HG02938 (cell line): ENCODE data around the gene MIOS.
"Not testable (repeated sequence)": the region's sequence is repeated elsewhere in the genome, so short reads cannot be mapped to it uniquely, and the experiment has no call there.

Experiments
- ATAC-seq: cut with Tn5 transposase; IDR thresholded peaks from one replicate; pipeline ENCODE4 v1.9.1; 2021; ENCODE audit warnings: mild to moderate bottlenecking, moderate library complexity; ENCODE audit not compliant: unreplicated experiment

MIOS gene

GRCh38 chr7:7640221-7641128 lies 73.8 kb downstream of the MIOS start, which contains the start of gene UMAD1:
TSS of gene UMAD1 (plus strand) at chr7:7640752. CDS start at chr7:7673372, 32,620 bp downstream.
- peak; percentile 98 for ATAC-seq

- ATAC-seq: no peak
Observed at GRCh38 chr7:7641129-7641663, 74.5 kb downstream of the MIOS start.

GRCh38 chr7:7642081-7642480 lies 75.4 kb downstream of the MIOS start:
- no peak for ATAC-seq

- no peak for ATAC-seq
Observed at GRCh38 chr7:7647495-7648036, 80.9 kb downstream of the MIOS start.

DNA sequence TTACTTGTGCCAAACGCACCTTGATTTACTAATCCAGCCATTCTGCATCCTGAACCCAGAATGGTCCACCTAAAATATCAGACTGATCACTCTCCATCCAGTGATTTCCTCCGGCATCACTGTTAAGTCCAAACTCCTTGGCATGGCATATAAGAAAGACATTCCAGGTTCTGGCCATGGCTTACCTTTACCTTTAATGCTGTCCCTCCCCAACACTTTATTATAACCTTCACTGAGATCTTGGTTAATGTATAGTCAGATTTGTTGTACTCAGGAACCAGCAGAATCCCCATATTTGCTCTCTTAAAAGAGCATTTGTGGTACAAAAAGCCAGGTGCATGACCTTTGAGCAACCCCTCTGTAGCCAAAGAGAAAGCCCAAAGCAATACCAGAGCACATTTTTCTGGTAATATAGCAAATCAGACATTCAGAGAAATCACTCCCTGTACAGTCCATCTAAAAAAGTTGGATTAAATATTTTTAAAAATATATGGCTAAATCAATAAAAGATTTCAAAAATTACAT lies 84.1 kb downstream of the MIOS start:
- no peak for ATAC-seq

DNA sequence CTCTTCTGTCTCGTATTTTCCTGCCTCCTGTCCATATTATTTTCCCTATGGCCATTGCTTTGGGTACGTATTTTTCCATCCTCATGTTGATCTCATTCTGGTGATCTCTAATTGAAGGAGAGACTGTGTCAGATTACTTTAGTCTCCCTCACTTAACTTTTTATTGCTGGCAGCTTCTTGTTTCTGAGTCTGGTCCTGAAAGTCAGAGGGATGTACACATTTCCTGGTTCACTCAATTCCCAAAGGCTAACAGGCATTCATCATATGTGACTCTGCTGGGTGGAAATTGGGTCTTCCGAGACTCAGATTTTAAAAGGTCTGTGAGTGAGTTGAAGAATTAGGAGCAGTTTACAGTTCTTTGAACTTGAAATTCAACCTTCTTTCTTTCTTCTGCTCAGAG lies 84.8 kb downstream of the MIOS start:
- no peak for ATAC-seq

DNA sequence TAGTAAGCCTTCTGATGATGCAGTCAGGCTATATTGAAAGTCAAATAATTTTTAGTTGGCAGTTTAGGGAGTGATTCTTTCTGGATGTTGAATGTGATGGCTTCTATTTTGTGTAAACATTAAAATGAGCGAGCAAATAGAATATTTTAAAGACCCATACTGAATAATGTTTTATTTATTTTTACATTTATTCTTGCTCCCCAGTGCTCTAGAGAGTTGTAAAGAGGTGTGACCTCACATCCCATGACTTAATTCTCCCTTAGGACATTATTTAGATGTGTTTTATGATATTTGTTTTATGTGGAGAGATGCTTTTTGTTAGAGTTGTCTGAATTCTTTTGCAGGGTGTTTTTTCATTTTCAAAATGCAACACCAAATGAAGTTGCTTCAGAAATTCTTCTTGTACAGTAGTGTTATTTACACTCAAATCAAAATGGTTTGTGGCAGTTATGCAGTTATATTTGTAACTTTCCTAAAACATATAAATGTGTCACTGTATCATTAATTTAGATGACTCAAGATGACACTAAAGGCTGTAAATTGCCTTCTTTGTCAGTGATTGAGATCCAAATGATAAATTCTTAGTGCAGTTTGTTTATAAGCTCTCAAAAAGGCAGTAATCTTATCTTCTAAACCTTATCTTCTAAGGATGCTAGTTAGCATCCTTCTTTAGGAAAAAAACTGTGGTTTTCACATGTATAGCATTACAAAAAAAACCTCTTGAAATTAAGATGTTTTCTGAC lies 86.3 kb downstream of the MIOS start:
- ATAC-seq: no peak

DNA sequence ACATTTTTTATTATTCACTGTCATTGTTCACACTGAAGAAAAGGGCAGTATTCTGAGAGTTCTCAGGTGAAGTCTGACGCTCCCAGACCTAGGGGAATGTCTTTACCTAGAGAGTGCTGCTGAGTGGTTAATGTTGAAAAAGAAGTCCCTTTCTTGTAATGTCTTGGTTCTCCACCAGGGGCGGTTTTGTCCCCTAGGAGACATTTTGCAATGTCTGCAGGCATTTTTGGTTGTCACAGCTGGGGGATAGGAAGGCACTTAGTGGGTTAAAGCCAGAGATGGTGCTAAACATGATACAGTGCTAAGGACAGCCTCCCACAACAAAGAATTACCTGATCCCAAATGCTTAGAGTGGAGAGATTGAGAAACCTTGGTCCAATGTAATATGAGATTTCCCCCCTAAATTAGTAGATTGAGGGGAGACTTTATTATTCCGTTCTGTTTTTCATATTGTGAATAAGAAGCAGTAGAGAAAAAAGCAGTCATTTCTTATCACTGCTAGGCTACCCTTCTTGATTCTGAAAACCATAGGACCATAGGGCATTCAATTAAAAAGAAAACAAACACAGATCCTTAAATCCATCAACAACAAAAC lies 87.0 kb downstream of the MIOS start:
- ATAC-seq: no peak

DNA sequence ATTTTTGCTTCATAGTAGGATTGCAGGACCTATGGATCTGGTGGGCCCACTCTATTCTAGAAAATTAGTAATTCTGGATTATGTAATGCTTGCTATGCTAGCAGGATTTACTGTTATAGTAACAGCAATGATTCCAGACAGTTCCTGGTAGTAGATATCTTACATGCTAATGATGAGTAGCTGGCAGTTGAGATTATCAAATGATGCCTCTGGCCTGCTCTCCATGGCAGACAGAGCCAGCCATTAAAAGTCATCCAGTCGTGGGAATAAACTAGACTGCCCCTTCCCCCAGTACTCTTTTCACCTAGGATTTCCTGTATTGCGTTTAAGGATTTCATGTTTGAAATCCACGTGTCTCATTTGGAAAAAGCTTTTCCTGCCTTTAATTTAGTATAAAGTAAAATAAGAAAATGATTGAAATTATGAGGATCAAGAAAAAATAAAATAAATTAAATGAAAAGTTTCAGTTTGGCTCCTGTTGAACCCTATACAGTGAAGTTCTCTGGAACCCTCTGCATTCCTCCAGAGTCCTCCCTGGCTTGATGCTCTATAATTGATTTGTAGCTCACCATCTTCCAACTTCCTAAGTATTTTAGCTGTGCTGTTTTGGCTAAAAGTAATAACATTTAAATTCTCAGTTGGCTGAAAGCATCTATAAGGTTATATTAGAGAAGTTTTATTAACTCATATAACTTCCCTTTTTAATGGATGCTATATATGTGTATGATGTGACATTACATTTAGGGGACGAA lies 88.5 kb downstream of the MIOS start:
- no peak for ATAC-seq

DNA sequence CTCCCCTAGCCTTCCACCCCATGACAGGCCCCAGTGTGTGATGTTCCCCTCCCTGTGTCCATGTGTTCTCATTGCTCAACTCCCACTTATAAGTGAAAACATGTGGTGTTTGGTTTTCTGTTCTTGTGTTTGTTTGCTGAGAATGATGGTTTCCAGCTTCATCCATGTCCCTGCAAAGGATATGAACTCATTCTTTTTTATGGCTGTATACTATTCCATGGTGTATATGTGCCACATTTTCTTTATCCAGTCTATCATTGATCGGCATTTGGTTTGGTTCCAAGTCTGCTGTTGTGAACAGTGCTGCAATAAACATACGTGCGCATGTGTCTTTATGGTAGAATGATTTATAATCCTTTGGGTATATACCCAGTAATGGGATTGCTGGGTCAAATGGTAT lies 89.8 kb downstream of the MIOS start:
- not testable (repeated sequence) for ATAC-seq
